H1 (cell line): ENCODE measurements around the gene FCER1A. TPM values are rescaled to one million over a fixed set of nuclear protein-coding genes. Genes with fewer than 3 reads are reported as not detected.

ENCODE experiments used
- CTCF ChIA-PET: fragments of 300-600 bp; sonication (Branson Sonifier 250); formaldehyde crosslinking; loops from one replicate; lab custom pipeline; 2021; ENCODE audit not compliant: partially characterized antibody; lab: Charles Lee
- POLR2A ChIA-PET: fragments of 300-600 bp; sonication (Branson Sonifier 250); formaldehyde crosslinking; loops from one replicate; lab custom pipeline; 2021; ENCODE audit warnings: inconsistent platforms; ENCODE audit not compliant: partially characterized antibody; lab: Charles Lee
- DNase-seq, 2 experiments: peaks; one replicate each; pipeline versions ENCODE4 v3.0.0 to v3.0.0-alpha.2; 2010 to 2022; ENCODE audit warnings: low spot score in 2 of 2, low read depth in 1 of 2, mixed read lengths in 1 of 2
- FAIRE-seq: peaks from 2 replicates; lab custom pipeline; 2011; peaks lifted over from hg19 to GRCh38; lab: Jason Lieb, UNC
- H2AFZ ChIP-seq: 2 replicates; pipeline ENCODE4 v1.8.1; 2012; ENCODE audit warnings: low read length, inconsistent platforms
- H2AK5ac ChIP-seq: 2 replicates; pipeline ENCODE4 v1.6.1; 2013; ENCODE audit warnings: low read depth, low read length
- H2BK120ac ChIP-seq: replicated peaks from 2 replicates; pipeline ENCODE3; 2013; ENCODE audit warnings: low read depth, low read length, inconsistent platforms
- H2BK12ac ChIP-seq: 2 replicates; pipeline ENCODE4 v1.6.1; 2013; ENCODE audit warnings: low read depth, low read length
- H2BK15ac ChIP-seq: 2 replicates; pipeline ENCODE4 v1.6.1; 2013; ENCODE audit warnings: low read length
- H2BK20ac ChIP-seq: 2 replicates; pipeline ENCODE4 v1.6.1; 2013; ENCODE audit warnings: low read length
- H2BK5ac ChIP-seq: 2 replicates; pipeline ENCODE4 v1.6.1; 2013; ENCODE audit warnings: low read depth, low read length
- H3K14ac ChIP-seq: 2 replicates; pipeline ENCODE4 v1.6.1; 2013; ENCODE audit warnings: inconsistent platforms; ENCODE audit not compliant: insufficient read length
- H3K18ac ChIP-seq: 2 replicates; pipeline ENCODE4 v1.6.1; 2013; ENCODE audit warnings: low read length; ENCODE audit errors: extremely low read depth
- H3K23ac ChIP-seq: 2 replicates; pipeline ENCODE4 v1.6.1; 2013; ENCODE audit warnings: inconsistent platforms; ENCODE audit not compliant: insufficient read length
- H3K23me2 ChIP-seq: 2 replicates; pipeline ENCODE4 v1.6.1; 2013; ENCODE audit warnings: low read depth, low read length
- H3K27ac ChIP-seq: 2 replicates; pipeline ENCODE4 v1.6.1; 2011; ENCODE audit warnings: low read depth, low read length, inconsistent platforms
- H3K27me3 ChIP-seq, 4 experiments: replicated peaks in 1 of 4; 1 replicate in 1 of 4; 2 replicates in 3 of 4; pipeline versions ENCODE4 v1.6.1 to v1.8.1; 2011 to 2013; ENCODE audit warnings: low read length in 3 of 4, mild to moderate bottlenecking in 3 of 4, inconsistent platforms in 2 of 4, mixed read lengths in 2 of 4, moderate library complexity in 1 of 4; ENCODE audit not compliant: control insufficient read depth in 3 of 4, insufficient read depth in 3 of 4; ENCODE audit errors: extremely low read depth in 1 of 4
- H3K36me3 ChIP-seq, 4 experiments: 2 replicates each; pipeline versions ENCODE4 v1.6.1 to v1.8.1; 2011 to 2013; ENCODE audit warnings: mild to moderate bottlenecking in 4 of 4, low read length in 3 of 4, moderate library complexity in 2 of 4, control low read depth in 1 of 4, inconsistent platforms in 1 of 4; ENCODE audit not compliant: insufficient read depth in 4 of 4, control insufficient read depth in 2 of 4
- H3K4ac ChIP-seq: replicated peaks from 2 replicates; pipeline ENCODE3; 2013; ENCODE audit warnings: low read length, low read depth, mixed read lengths, inconsistent platforms; ENCODE audit not compliant: insufficient read length
- H3K4me1 ChIP-seq, 4 experiments: replicated peaks in 1 of 4; 1 replicate in 1 of 4; 2 replicates in 3 of 4; pipeline versions ENCODE4 v1.6.1 to v1.8.1; 2011 to 2013; ENCODE audit warnings: low read length in 3 of 4, inconsistent platforms in 2 of 4, mixed read lengths in 1 of 4; ENCODE audit not compliant: insufficient read depth in 4 of 4, control insufficient read depth in 3 of 4
- H3K4me2 ChIP-seq, 2 experiments: 2 replicates each; pipeline versions ENCODE4 v1.6.1 to v1.8.1; 2011 to 2013; ENCODE audit warnings: low read depth in 2 of 2, low read length in 2 of 2, control low read depth in 1 of 2, inconsistent platforms in 1 of 2, mild to moderate bottlenecking in 1 of 2; ENCODE audit not compliant: insufficient read depth in 1 of 2
- H3K4me3 ChIP-seq, 4 experiments: fragments of 200-600, 300-600 bp in 1 of 4; sonication (generic), shearing (Covaris generic), sonication (Bioruptor Twin) in 1 of 4; 2 replicates each; pipeline versions ENCODE4 v1.5.1 to v1.8.1; 2011 to 2016; ENCODE audit warnings: low read length in 4 of 4, low read depth in 3 of 4, control low read depth in 2 of 4, inconsistent platforms in 2 of 4, mild to moderate bottlenecking in 2 of 4, mixed read lengths in 1 of 4, moderate library complexity in 1 of 4; ENCODE audit not compliant: insufficient read depth in 2 of 4; ENCODE audit errors: extremely low read depth in 1 of 4
- H3K56ac ChIP-seq: replicated peaks from 2 replicates; pipeline ENCODE3; 2013; ENCODE audit warnings: low read depth, mild to moderate bottlenecking, mixed read lengths, low read length, inconsistent platforms; ENCODE audit not compliant: insufficient read length
- H3K79me1 ChIP-seq: 2 replicates; pipeline ENCODE4 v1.6.1; 2013; ENCODE audit warnings: low read depth, low read length, control low read depth
- H3K79me2 ChIP-seq, 2 experiments: 2 replicates each; pipeline versions ENCODE4 v1.6.1 to v1.8.1; 2012 to 2013; ENCODE audit warnings: low read length in 2 of 2, mild to moderate bottlenecking in 2 of 2, inconsistent platforms in 1 of 2; ENCODE audit not compliant: insufficient read depth in 2 of 2, control insufficient read depth in 1 of 2
- H3K9ac ChIP-seq, 4 experiments: replicated peaks in 1 of 4; 1 replicate in 1 of 4; 2 replicates in 3 of 4; pipeline versions ENCODE4 v1.6.1 to v1.8.1; 2011 to 2013; ENCODE audit warnings: low read depth in 3 of 4, low read length in 3 of 4, control low read depth in 2 of 4, mild to moderate bottlenecking in 2 of 4, moderate library complexity in 2 of 4, inconsistent platforms in 1 of 4; ENCODE audit errors: extremely low read depth in 1 of 4
- H3K9me3 ChIP-seq, 2 experiments: 2 replicates each; pipeline versions ENCODE4 v1.6.1 to v1.8.1; 2012 to 2013; ENCODE audit warnings: mild to moderate bottlenecking in 2 of 2, moderate library complexity in 2 of 2, control low read depth in 1 of 2, inconsistent platforms in 1 of 2, low read depth in 1 of 2, low read length in 1 of 2, mixed read lengths in 1 of 2; ENCODE audit not compliant: insufficient read depth in 2 of 2
- H4K20me1 ChIP-seq, 2 experiments: replicated peaks in 1 of 2; 2 replicates each; pipeline versions ENCODE3 to v1.8.1; 2011 to 2013; ENCODE audit warnings: inconsistent platforms in 2 of 2, low read length in 2 of 2, mild to moderate bottlenecking in 1 of 2; ENCODE audit not compliant: insufficient read depth in 2 of 2, control insufficient read depth in 1 of 2
- H4K5ac ChIP-seq: 2 replicates; pipeline ENCODE4 v1.6.1; 2013; ENCODE audit warnings: low read length, low read depth, mixed read lengths, inconsistent platforms; ENCODE audit not compliant: insufficient read length
- H4K8ac ChIP-seq: 2 replicates; pipeline ENCODE4 v1.8.0; 2013; ENCODE audit warnings: mild to moderate bottlenecking, moderate library complexity, low read length, inconsistent platforms; ENCODE audit not compliant: insufficient read depth; ENCODE audit errors: extremely low read depth
- H4K91ac ChIP-seq: replicated peaks from 2 replicates; pipeline ENCODE3; 2013; ENCODE audit warnings: low read length, mixed read lengths, inconsistent platforms; ENCODE audit not compliant: insufficient read length
- CBX8 ChIP-seq: fragments of 300-800, 300-1000 bp; sonication (generic); IDR thresholded peaks from 2 replicates; pipeline ENCODE4 v1.7.1; 2016; ENCODE audit warnings: low read depth, low read length, borderline replicate concordance
- GTF2F1 ChIP-seq: IDR thresholded peaks from 2 replicates; pipeline ENCODE4 v1.6.1; 2012; ENCODE audit warnings: low read depth, low read length, improper control_type of control experiment, borderline replicate concordance
- NRF1 ChIP-seq: IDR thresholded peaks from 2 replicates; pipeline ENCODE4 v1.6.1; 2011; ENCODE audit warnings: mild to moderate bottlenecking, low read depth, low read length, improper control_type of control experiment
- POLR2AphosphoS5 ChIP-seq: IDR thresholded peaks from 2 replicates; pipeline ENCODE4 v1.6.1; 2011; ENCODE audit warnings: low read depth, low read length
- SAP30 ChIP-seq: fragments of 300-600 bp; sonication (generic); IDR thresholded peaks from 2 replicates; pipeline ENCODE4 v1.7.1; 2012; ENCODE audit warnings: low read length, moderate library complexity, mild to moderate bottlenecking, inconsistent platforms; ENCODE audit not compliant: insufficient read depth, insufficient replicate concordance
- SIN3A ChIP-seq, 2 experiments: IDR thresholded peaks in 1 of 2; conservative IDR thresholded peaks in 1 of 2; 2 replicates each; pipeline ENCODE4 v1.6.1; 2011 to 2012; ENCODE audit warnings: low read length in 2 of 2, improper control_type of control experiment in 1 of 2, low read depth in 1 of 2, mild to moderate bottlenecking in 1 of 2
- SP1 ChIP-seq: IDR thresholded peaks from 2 replicates; pipeline ENCODE4 v1.6.1; 2011; ENCODE audit warnings: low read depth, low read length
- polyA plus RNA-seq, 7 experiments: library from polyadenylated mRNA; depleted of rRNA in 3 of 7; stranded (reverse) in 5 of 7; unstranded in 2 of 7; fragments of >200 nt in 5 of 7; fragments of 200-250 nt in 2 of 7; gene quantifications; 1 replicate in 5 of 7; 2 replicates in 1 of 7; 4 replicates in 1 of 7; pipeline versions ENCODE4 v1.2.1 to v1.2.3, GENCODE V29; 2011 to 2013; ENCODE audit warnings: missing spikeins in 2 of 7, mixed read lengths in 2 of 7
- total RNA-seq: library from RNA; stranded (reverse); fragmentation: NEBNext Ultra II Directional; extraction: Animal tissue kit (Norgen Biotek cat#: 25700); gene quantifications from 2 replicates; pipeline ENCODE4 v1.2.1, GENCODE V29; 2021
- TF ChIP-seq, protein P1 (sequence below): IDR thresholded peaks from 2 replicates; pipeline ENCODE4 v1.6.1; 2012; ENCODE audit warnings: low read length, inconsistent platforms
- TF ChIP-seq, protein P2 (sequence below): IDR thresholded peaks from 2 replicates; pipeline ENCODE4 v1.6.1; 2012; ENCODE audit warnings: inconsistent platforms
- TF ChIP-seq, protein P3 (sequence below): IDR thresholded peaks from 2 replicates; pipeline ENCODE4 v1.6.1; 2012; ENCODE audit warnings: inconsistent platforms
- TF ChIP-seq, protein P4 (sequence below): IDR thresholded peaks from 2 replicates; pipeline ENCODE4 v1.6.1; 2011; ENCODE audit warnings: low read length, improper control_type of control experiment

FCER1A gene
- total and polyA plus RNA-seq, 2 of the 8 experiments (the other 6 are each of a cell fraction or from before 2014, with no cell fraction given): not detected

DNA sequence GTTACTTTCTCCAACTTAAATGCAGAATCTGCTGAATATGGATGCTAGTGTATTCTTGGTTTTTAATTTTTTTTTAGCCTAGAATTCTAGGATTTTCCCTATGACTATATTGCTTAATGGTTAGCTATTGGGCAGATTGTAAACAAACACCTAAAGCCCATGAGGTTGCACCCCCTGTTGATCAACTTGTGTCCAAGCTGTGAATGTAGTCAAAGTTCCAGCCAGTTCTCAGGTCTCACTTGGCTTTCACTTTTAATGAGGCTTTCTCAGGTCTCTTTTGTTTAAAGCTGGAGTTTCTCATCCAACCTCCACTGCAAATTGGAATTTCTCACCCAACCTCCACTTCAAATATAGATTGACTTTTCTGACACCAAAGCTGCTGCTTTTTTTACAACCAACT lies 35.9 kb downstream of the FCER1A start:
- FAIRE-seq (no peak), DNase-seq (no peak)
- CTCF ChIA-PET: no interaction called here
- Histone ChIP-seq H2AFZ (no peak overlapping the region), H3K4me2 (no peak overlapping the region), H3K9ac (no peak overlapping the region), H3K14ac (no peak overlapping the region), H4K91ac (no peak overlapping the region), H3K27me3 (no peaks in the 10 kb centered on the region), H2BK20ac (no peak overlapping the region), H2BK15ac (no peak overlapping the region), H2BK5ac (no peak overlapping the region), H3K4me1 (no peaks in the 10 kb centered on the region), H3K79me1 (no peaks in the 10 kb centered on the region), H3K18ac (no peak overlapping the region), H2BK120ac (no peak overlapping the region), H3K4ac (no peak overlapping the region), H3K56ac (no peak overlapping the region), H3K23me2 (no peaks in the 10 kb centered on the region), H4K8ac (no peak overlapping the region), H4K5ac (no peak overlapping the region), H4K20me1 (no peaks in the 10 kb centered on the region), H3K27ac (no peak overlapping the region), H3K4me3 (no peak overlapping the region), H3K79me2 (no peaks in the 10 kb centered on the region), H2AK5ac (no peak overlapping the region), H3K23ac (no peak overlapping the region), H3K9me3 (peaks cover 47 to 58% of the 10 kb centered on the region in 2 experiments), H2BK12ac (no peak overlapping the region), H3K36me3 (no peaks in the 10 kb centered on the region)
- POLR2A ChIA-PET: no interaction called here
- TF ChIP-seq GTF2F1 (no peak), SP1 (no peak), CBX8 (no peak), SIN3A (conservative IDR thresholded peaks at IDR 0.05 in 1 of 2, IDR thresholded peaks at IDR 0.05 in 1 of 2; ENCODE audit: low read depth in 1 of 2, low read length in 2 of 2) (no peak), SAP30 (no peak), POLR2AphosphoS5 (no peak), NRF1 (no peak)
- TF ChIP-seq, protein P1, sequence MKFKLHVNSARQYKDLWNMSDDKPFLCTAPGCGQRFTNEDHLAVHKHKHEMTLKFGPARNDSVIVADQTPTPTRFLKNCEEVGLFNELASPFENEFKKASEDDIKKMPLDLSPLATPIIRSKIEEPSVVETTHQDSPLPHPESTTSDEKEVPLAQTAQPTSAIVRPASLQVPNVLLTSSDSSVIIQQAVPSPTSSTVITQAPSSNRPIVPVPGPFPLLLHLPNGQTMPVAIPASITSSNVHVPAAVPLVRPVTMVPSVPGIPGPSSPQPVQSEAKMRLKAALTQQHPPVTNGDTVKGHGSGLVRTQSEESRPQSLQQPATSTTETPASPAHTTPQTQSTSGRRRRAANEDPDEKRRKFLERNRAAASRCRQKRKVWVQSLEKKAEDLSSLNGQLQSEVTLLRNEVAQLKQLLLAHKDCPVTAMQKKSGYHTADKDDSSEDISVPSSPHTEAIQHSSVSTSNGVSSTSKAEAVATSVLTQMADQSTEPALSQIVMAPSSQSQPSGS: no peak
- TF ChIP-seq, protein P2, sequence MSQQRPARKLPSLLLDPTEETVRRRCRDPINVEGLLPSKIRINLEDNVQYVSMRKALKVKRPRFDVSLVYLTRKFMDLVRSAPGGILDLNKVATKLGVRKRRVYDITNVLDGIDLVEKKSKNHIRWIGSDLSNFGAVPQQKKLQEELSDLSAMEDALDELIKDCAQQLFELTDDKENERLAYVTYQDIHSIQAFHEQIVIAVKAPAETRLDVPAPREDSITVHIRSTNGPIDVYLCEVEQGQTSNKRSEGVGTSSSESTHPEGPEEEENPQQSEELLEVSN: no peak
- TF ChIP-seq, protein P3, sequence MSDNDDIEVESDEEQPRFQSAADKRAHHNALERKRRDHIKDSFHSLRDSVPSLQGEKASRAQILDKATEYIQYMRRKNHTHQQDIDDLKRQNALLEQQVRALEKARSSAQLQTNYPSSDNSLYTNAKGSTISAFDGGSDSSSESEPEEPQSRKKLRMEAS: no peak
- TF ChIP-seq, protein P4, sequence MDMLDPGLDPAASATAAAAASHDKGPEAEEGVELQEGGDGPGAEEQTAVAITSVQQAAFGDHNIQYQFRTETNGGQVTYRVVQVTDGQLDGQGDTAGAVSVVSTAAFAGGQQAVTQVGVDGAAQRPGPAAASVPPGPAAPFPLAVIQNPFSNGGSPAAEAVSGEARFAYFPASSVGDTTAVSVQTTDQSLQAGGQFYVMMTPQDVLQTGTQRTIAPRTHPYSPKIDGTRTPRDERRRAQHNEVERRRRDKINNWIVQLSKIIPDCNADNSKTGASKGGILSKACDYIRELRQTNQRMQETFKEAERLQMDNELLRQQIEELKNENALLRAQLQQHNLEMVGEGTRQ: no peak
